Measurements from ENCODE around the gene AIRE. TPM values are rescaled to one million over a fixed set of nuclear protein-coding genes. Genes with fewer than 3 reads are reported as not detected.
A peak's percentile ranks its signal among the peaks of the same experiment; 100 is the strongest.

Gene AIRE
- total RNA-seq, 2 donors from 2014 or later, result not detected

DNA sequence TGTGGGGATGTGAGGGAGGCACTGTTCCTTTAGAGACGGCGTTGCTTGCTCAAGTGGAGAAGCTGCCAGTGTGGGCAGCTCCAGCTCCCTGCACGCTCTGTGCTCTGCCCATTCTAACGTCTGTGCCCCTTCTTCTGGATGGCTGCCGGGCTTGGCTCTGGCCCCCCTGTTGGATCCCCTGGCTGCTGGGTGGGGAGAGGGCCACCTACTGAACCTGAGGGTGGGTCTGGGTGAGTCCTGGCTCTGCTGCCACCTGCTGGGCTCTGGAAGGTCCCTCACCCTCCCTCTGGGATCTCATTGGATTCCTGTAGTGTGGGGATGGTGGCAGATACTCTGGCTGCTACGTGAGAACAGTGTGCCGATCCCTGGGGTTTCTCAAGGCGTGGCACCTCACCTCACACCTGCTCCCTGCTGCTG lies 19.2 kb downstream of the AIRE start:
- no peaks in the 10 kb centered on the region for H3K27me3 ChIP-seq (replicated peaks; ENCODE audit: insufficient read depth)
- intact Hi-C loops (cut with DNase I), result no loop called here
- DNase-seq (ENCODE audit: low spot score), result peak; percentile 33
- H3K27ac ChIP-seq, result no peak overlapping the region
- peaks cover 8% of the 10 kb centered on the region for H3K4me1 ChIP-seq (replicated peaks)
- H3K36me3 ChIP-seq, result no peaks in the 10 kb centered on the region
- 21% methylated on average over 8 of the region's 8 CpGs for WGBS
- no peaks in the 10 kb centered on the region for H3K9me3 ChIP-seq
- H3K4me3 ChIP-seq, result no peak overlapping the region
- TF ChIP-seq, protein P1, sequence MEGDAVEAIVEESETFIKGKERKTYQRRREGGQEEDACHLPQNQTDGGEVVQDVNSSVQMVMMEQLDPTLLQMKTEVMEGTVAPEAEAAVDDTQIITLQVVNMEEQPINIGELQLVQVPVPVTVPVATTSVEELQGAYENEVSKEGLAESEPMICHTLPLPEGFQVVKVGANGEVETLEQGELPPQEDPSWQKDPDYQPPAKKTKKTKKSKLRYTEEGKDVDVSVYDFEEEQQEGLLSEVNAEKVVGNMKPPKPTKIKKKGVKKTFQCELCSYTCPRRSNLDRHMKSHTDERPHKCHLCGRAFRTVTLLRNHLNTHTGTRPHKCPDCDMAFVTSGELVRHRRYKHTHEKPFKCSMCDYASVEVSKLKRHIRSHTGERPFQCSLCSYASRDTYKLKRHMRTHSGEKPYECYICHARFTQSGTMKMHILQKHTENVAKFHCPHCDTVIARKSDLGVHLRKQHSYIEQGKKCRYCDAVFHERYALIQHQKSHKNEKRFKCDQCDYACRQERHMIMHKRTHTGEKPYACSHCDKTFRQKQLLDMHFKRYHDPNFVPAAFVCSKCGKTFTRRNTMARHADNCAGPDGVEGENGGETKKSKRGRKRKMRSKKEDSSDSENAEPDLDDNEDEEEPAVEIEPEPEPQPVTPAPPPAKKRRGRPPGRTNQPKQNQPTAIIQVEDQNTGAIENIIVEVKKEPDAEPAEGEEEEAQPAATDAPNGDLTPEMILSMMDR (IDR thresholded peaks at IDR 0.05), result peak in 3 of 4 experiments; percentile 42 to 60 (median 54)
- no peak for TF ChIP-seq POLR2A (IDR thresholded peaks at IDR 0.05)

DNA sequence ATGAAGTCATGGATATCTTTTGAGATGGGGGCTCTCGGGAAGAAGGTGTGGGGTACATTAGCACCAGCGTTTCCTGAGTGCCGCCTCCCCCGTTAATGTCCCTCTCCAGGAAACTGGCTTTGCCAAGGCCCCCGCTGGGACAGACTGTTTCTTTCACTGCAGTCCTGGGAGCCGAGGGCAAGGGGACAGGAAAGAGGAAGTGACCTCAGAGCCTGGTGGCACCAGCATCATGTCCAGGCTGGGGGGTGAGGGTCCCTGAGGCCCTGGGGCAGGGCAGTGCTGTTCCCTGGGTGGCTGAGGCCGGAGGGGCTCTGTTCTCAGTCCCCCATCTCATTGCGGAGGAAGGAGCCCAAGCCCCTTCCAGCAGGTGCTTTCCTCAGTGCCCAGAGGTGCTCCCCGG lies 20.0 kb downstream of the AIRE start:
- Histone ChIP-seq H3K4me1 (replicated peaks) (peaks cover 8% of the 10 kb centered on the region), H3K4me3 (no peak overlapping the region), H3K27ac (no peak overlapping the region), H3K27me3 (replicated peaks; ENCODE audit: insufficient read depth) (no peaks in the 10 kb centered on the region), H3K36me3 (no peaks in the 10 kb centered on the region), H3K9me3 (no peaks in the 10 kb centered on the region)
- 77% methylated on average over 9 of the region's 9 CpGs for WGBS
- TF ChIP-seq POLR2AphosphoS5 (IDR thresholded peaks at IDR 0.05) (no peak), POLR2A (IDR thresholded peaks at IDR 0.05) (no peak)
- TF ChIP-seq, protein P1 (IDR thresholded peaks at IDR 0.05), result no peak
- no peak for DNase-seq (ENCODE audit: low spot score)
- intact Hi-C loops (cut with DNase I), result no loop called here

DNA sequence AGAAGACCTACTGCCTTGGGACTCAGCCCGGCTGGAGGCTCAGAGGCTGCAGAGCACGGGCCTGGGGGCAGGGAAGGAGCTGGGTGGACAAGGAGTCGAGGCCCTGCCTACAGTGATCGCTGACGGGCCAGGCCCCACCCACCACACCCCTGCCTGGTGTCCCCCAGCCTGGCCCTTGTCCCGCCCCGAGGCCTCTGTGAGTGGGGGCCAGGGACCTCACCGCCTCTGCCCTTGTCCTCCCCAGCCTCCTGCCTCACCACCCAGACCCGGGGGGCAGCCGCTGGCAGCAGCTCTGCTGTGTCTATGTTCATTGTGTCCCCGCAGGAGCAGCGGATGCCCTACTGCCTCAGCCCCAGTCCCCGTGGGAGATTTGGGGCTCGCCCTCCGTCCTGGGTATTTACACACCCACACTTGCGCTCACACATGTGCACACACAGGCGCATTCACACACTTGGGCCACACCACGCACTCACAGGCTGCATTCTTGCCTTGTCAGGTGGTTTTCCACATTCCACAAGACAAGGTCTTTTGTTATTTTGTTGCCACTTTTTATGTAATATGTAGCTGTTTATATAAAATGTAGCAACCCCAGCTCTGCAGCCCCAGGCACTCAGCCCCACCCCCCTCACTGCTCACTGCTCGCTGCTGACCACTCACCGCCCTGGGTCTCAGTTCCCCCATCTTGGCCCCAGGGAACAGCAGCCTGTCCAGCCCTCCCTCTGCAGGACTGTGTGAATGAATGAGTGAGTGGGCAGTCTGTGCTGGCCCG lies 21.4 kb downstream of the AIRE start:
- intact Hi-C loops (cut with DNase I), result no loop called here
- Histone ChIP-seq H3K4me3 (no peak overlapping the region), H3K27me3 (replicated peaks; ENCODE audit: insufficient read depth) (no peaks in the 10 kb centered on the region), H3K36me3 (peaks cover 0 to 5% of the 10 kb centered on the region in 2 donors), H3K9me3 (no peaks in the 10 kb centered on the region), H3K27ac (no peak overlapping the region), H3K4me1 (replicated peaks) (no peaks in the 10 kb centered on the region)
- TF ChIP-seq, protein P1 (IDR thresholded peaks at IDR 0.05), result no peak
- TF ChIP-seq POLR2A (IDR thresholded peaks at IDR 0.05) (no peak), POLR2AphosphoS5 (IDR thresholded peaks at IDR 0.05) (no peak)
- 77% methylated on average over 19 of the region's 21 CpGs for WGBS
- no peak for DNase-seq (ENCODE audit: low spot score)

DNA sequence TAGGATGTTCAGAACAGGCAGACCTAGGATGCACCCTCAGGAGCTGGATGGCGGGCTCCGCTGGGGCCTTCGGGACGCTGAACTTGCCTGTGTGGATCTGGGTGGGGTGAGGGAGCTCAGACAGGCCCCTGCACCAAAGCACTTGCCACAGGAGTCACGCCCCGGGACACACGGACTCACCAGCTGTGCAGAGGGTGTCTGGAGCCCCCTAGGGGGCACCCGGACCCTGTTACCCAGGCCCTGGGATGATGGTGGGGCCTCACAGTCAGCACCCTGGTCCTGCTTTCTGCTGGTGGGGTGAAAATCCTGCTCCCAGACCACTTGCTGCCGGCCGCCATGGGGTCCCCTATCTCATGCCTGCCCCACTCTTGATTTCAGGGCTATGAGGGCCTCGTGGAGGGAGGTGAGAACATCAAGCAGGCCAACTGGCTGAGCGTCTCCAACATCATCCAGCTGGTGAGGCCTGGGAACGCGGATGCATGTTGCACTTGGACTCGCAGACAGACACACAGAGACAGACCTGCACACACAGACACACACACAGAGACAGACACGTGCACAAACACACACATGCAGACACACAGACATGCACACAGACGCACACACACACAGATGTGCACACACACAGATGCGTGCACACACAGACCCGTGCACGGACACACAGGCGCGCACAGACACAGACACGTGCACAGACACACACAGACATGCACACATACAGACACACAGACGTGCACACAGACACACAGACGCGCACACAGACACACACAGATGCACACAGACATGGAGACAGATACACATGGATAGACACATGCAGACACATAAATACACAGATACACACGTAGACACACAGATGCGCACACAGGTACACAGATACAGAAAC lies 25.2 kb downstream of the AIRE start:
- TF ChIP-seq POLR2A (IDR thresholded peaks at IDR 0.05) (no peak), POLR2AphosphoS5 (IDR thresholded peaks at IDR 0.05) (no peak)
- TF ChIP-seq, protein P1 (IDR thresholded peaks at IDR 0.05), result no peak
- no peaks in the 10 kb centered on the region for H3K27me3 ChIP-seq (replicated peaks; ENCODE audit: insufficient read depth)
- H3K4me1 ChIP-seq (replicated peaks), result no peaks in the 10 kb centered on the region
- WGBS, result 83% methylated on average over 28 of the region's 28 CpGs
- DNase-seq (ENCODE audit: low spot score), result no peak
- intact Hi-C loops (cut with DNase I), result no loop called here
- peaks cover 14 to 16% of the 10 kb centered on the region in 2 donors for H3K36me3 ChIP-seq
- H3K27ac ChIP-seq, result no peak overlapping the region
- no peaks in the 10 kb centered on the region for H3K9me3 ChIP-seq
- no peak overlapping the region for H3K4me3 ChIP-seq
